Calu3 (cell line): ENCODE data around the gene SRGAP2B. TPM values are rescaled to one million over a fixed set of nuclear protein-coding genes. Genes with fewer than 3 reads are reported as not detected.
"Not testable (repeated sequence)": the region's sequence is repeated elsewhere in the genome, so short reads cannot be mapped to it uniquely, and the experiment has no call there.

Experiments used
- BruUV-seq: library from RNA; stranded (reverse); fragments of 400-500 nt; replicated peaks from 2 replicates; lab custom pipeline; 2021; lab: Mats Ljungman, UMichigan
- CTCF ChIA-PET: fragments of 300-600 bp; sonication (Branson Sonifier 250); formaldehyde crosslinking; loops from one replicate; lab custom pipeline; 2022; ENCODE audit warnings: antibody characterized with exemption; lab: Charles Lee
- DNase-seq: peaks from one replicate; pipeline ENCODE4 v3.0.0; 2022
- H3K27ac Mint-ChIP-seq: one replicate; pipeline ENCODE4 v1.8.0; 2022; ENCODE audit warnings: mixed read lengths; ENCODE audit not compliant: unreplicated experiment
- H3K27me3 Mint-ChIP-seq: one replicate; pipeline ENCODE4 v1.8.0; 2022; ENCODE audit warnings: mixed read lengths; ENCODE audit not compliant: unreplicated experiment
- H3K36me3 Mint-ChIP-seq: one replicate; pipeline ENCODE4 v1.8.0; 2022; ENCODE audit warnings: mild to moderate bottlenecking, moderate library complexity, mixed read lengths; ENCODE audit not compliant: insufficient read depth, unreplicated experiment
- H3K4me1 Mint-ChIP-seq: one replicate; pipeline ENCODE4 v1.8.0; 2022; ENCODE audit warnings: mild to moderate bottlenecking, low read depth, mixed read lengths; ENCODE audit not compliant: unreplicated experiment
- H3K4me3 Mint-ChIP-seq: one replicate; pipeline ENCODE4 v1.8.0; 2022; ENCODE audit warnings: mild to moderate bottlenecking, low read depth, moderate library complexity, mixed read lengths; ENCODE audit not compliant: unreplicated experiment
- H3K9me3 Mint-ChIP-seq: one replicate; pipeline ENCODE4 v1.8.0; 2022; ENCODE audit warnings: low read depth, mixed read lengths; ENCODE audit not compliant: unreplicated experiment
- intact Hi-C: fragments of 100-400 bp; cut with micrococcal nuclease; formaldehyde crosslinking; loops from one replicate; pipeline ENCODE4 v1.10.0; 2022; ENCODE audit not compliant: unreplicated experiment
- total RNA-seq: library from RNA; stranded (reverse); gene quantifications from 2 replicates; pipeline ENCODE4 v1.2.3, GENCODE V29; 2022

SRGAP2B gene
- total RNA-seq, 1 experiment from 2014 or later, result 34.9 TPM

DNA sequence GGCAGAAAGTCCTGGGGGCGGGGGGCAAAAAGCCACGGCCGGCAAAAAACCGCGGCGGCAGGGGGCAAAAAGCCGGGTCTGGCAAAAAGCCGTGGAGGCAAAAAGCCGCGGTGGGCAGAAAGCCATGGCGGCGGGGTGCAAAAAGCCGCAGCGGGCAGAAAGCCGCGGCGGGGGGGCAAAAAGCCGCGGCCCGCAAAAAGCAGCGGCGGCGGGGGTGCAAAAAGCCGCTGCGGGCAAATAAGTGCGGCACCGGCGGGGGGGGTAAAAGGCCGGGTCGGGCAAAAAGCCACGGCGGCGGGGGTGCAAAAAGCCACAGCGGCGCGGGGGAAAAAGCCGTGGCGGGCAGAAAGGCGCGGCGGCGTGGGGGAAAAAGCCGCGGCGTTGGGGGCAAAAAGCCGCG is 212.1 kb downstream of the SRGAP2B start:
- H3K9me3 Mint-ChIP-seq, intact Hi-C loops, H3K27me3 Mint-ChIP-seq, BruUV-seq, CTCF ChIA-PET, DNase-seq, H3K36me3 Mint-ChIP-seq, H3K4me1 Mint-ChIP-seq, H3K27ac Mint-ChIP-seq: not testable (repeated sequence)
- peak overlapping the region; percentile 47 for H3K4me3 Mint-ChIP-seq

DNA sequence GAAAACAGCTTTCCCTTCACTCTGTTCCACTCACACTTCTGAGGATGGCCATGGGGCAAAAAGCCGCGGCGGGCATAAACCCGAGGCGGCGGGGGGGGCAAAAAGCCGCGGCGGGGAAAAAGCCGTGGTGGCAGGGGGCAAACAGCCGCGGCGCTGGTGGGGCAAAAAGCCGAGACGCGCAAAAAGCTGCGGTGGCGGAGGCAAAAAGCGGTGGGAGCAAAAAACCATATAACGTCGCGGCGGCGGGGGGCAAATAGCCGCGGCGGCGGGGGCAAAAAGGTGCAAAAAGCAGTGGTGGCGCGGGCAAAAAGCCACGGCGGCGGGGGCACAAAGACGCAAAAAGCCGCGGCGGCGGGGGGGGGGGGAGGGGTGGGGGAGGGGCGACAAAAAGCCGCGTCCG is 212.8 kb downstream of the SRGAP2B start:
- H3K9me3 Mint-ChIP-seq, H3K36me3 Mint-ChIP-seq, H3K27me3 Mint-ChIP-seq, BruUV-seq, CTCF ChIA-PET, intact Hi-C loops, H3K27ac Mint-ChIP-seq, DNase-seq, H3K4me3 Mint-ChIP-seq, H3K4me1 Mint-ChIP-seq: not testable (repeated sequence)

DNA sequence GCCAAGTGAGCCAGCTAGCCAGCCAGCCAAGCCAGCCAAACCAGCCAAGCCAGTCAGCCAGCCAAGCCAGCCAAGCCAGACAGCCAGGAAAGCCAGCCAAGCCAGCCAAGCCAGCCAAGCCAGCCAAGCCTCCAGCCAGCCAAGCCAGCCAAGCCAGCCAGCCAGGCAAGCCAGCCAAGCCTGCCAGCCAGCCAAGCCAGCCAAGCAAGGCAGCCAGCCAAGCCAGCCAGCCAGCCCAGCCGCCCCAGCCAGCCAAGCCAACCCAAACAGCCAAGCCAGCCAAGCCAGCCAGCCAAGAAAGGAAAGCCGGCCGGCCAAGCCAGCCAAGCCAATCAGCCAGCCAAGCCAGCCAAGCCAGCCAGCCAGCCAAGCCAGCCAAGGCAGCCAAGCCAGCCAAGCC is 236.5 kb downstream of the SRGAP2B start:
- H3K4me3 Mint-ChIP-seq, BruUV-seq, H3K27me3 Mint-ChIP-seq, H3K4me1 Mint-ChIP-seq, DNase-seq, H3K9me3 Mint-ChIP-seq, H3K27ac Mint-ChIP-seq, intact Hi-C loops, H3K36me3 Mint-ChIP-seq, CTCF ChIA-PET: not testable (repeated sequence)

Other genes starting within 250 kb of the SRGAP2B start
- 8.2 and 10.3 TPM in 2 replicates for gene FAM72D, start 646 bp upstream of the SRGAP2B start, total RNA-seq
- gene PPIAL4D, start 146.8 kb upstream of the SRGAP2B start, total RNA-seq, result not detected in 2 replicates